Sigmoid colon (tissue), 7 donors: ENCODE measurements around the gene PHAF1. TPM values are rescaled to one million over a fixed set of nuclear protein-coding genes. Genes with fewer than 3 reads are reported as not detected.

Source experiments
- DNase-seq: peaks from one replicate; pipeline ENCODE4 v3.0.0-alpha.2; 2019
- H3K27ac ChIP-seq, 4 donors: fragments of 200-600 bp; sonication (generic); one replicate each; pipeline ENCODE4 v1.5.1; 2016 to 2019; ENCODE audit warnings: mild to moderate bottlenecking in 1 of 4
- H3K27me3 ChIP-seq, 3 donors: fragments of 200-600 bp; sonication (generic); one replicate each; pipeline ENCODE4 v1.5.1; 2019; ENCODE audit warnings: mild to moderate bottlenecking in 1 of 3
- H3K36me3 ChIP-seq, 4 donors: fragments of 200-600 bp; sonication (generic); one replicate each; pipeline ENCODE4 v1.5.1; 2016 to 2019
- H3K4me1 ChIP-seq, 4 donors: fragments of 200-600 bp; sonication (generic); one replicate each; pipeline ENCODE4 v1.5.1; 2017 to 2019
- H3K4me3 ChIP-seq, 4 donors: fragments of 200-600 bp; sonication (generic); one replicate each; pipeline ENCODE4 v1.5.1; 2017 to 2019; ENCODE audit warnings: mild to moderate bottlenecking in 2 of 4, moderate library complexity in 1 of 4
- H3K9me3 ChIP-seq, 4 donors: fragments of 200-600 bp in 3 of 4; sonication (generic) in 3 of 4; one replicate each; pipeline versions ENCODE4 v1.5.1 to v1.6.1; 2013 to 2019
- CTCF ChIP-seq, 4 experiments: fragments of 450-650 bp in 3 of 4; fragments of 200-600 bp in 1 of 4; IDR thresholded peaks; one replicate each; pipeline ENCODE4 v1.5.1; 2016 to 2019; ENCODE audit warnings: antibody characterized with exemption in 4 of 4, mild to moderate bottlenecking in 3 of 4, moderate library complexity in 2 of 4
- EP300 ChIP-seq, 4 donors: sonication (generic); formaldehyde crosslinking; IDR thresholded peaks; one replicate each; pipeline ENCODE4 v1.6.1; 2017; ENCODE audit warnings: antibody characterized with exemption in 4 of 4
- POLR2A ChIP-seq, 2 donors: fragments of 450-650 bp; IDR thresholded peaks; one replicate each; pipeline ENCODE4 v1.6.1; 2016; ENCODE audit warnings: antibody characterized with exemption in 2 of 2, mild to moderate bottlenecking in 2 of 2, moderate library complexity in 2 of 2
- POLR2AphosphoS5 ChIP-seq, 4 donors: sonication (generic); formaldehyde crosslinking; IDR thresholded peaks; one replicate each; pipeline ENCODE4 v1.6.1; 2017; ENCODE audit warnings: antibody characterized with exemption in 4 of 4
- whole genome bisulfite sequencing, 2 donors: extraction: QIAGEN DNeasy Blood & Tissue Kit; methylation state at CpG; one replicate each; pipeline ENCODE4 v1.1.7; 2013; 5-methylcytosine and 5-hydroxymethylcytosine counted together
- intact Hi-C: fragments of 100-400 bp; cut with DNase I; formaldehyde crosslinking; loops from one replicate; pipeline ENCODE4 v1.15.1; 2023
- polyA plus RNA-seq, 3 donors: library from polyadenylated mRNA; stranded (reverse); fragments of 200-250 nt; gene quantifications; one replicate each; pipeline ENCODE4 v1.2.3, GENCODE V29; 2013
- total RNA-seq, 4 donors: library from RNA; depleted of rRNA; stranded (reverse); fragments of >200 nt; gene quantifications; one replicate each; pipeline ENCODE4 v1.1.0, GENCODE V29; 2016
- donor health status: healthy with polysubstance abuse.
- donor health status: Bipolar disorder and iron deficiency.
- donor health status: healthy.

The PHAF1 gene
- total and polyA plus RNA-seq, 7 donors: 8.9 to 16.3 (median 11.4) TPM

GRCh38 chr16:67182288-67182687 is 72.5 kb downstream of the PHAF1 start:
- WGBS, 2 donors: 89 to 90% methylated on average over 2 of the region's 2 CpGs
- TF ChIP-seq CTCF (IDR thresholded peaks at IDR 0.05): no peak
- TF ChIP-seq POLR2A (IDR thresholded peaks at IDR 0.05): no peak
- no peak for TF ChIP-seq EP300 (IDR thresholded peaks at IDR 0.05)
- TF ChIP-seq POLR2AphosphoS5 (IDR thresholded peaks at IDR 0.05): no peak
- H3K4me1 ChIP-seq: peaks cover 0 to 54% (median 46%) of the 10 kb centered on the region in 4 donors
- intact Hi-C loops: no loop called here
- H3K4me3 ChIP-seq: no peak overlapping the region
- no peaks in the 10 kb centered on the region for H3K36me3 ChIP-seq
- H3K27ac ChIP-seq: peak overlapping the region in 2 of 4 donors; percentile 50 to 66
- H3K9me3 ChIP-seq: no peaks in the 10 kb centered on the region
- no peaks in the 10 kb centered on the region for H3K27me3 ChIP-seq
- DNase-seq: no peak

GRCh38 chr16:67183284-67183626 is 73.5 kb downstream of the PHAF1 start:
- WGBS, 2 donors: 4 to 6% methylated on average over 11 of the region's 11 CpGs
- peak overlapping the region; percentile 91 to 96 (median 94) for H3K27ac ChIP-seq
- TF ChIP-seq CTCF (IDR thresholded peaks at IDR 0.05) (no peak), EP300 (IDR thresholded peaks at IDR 0.05) (no peak), POLR2AphosphoS5 (IDR thresholded peaks at IDR 0.05) (no peak), POLR2A (IDR thresholded peaks at IDR 0.05) (no peak)
- H3K27me3 ChIP-seq: no peaks in the 10 kb centered on the region
- DNase-seq: no peak
- H3K9me3 ChIP-seq: no peaks in the 10 kb centered on the region
- H3K4me3 ChIP-seq: peak overlapping the region; percentile 68 to 79 (median 73)
- no peaks in the 10 kb centered on the region for H3K36me3 ChIP-seq
- H3K4me1 ChIP-seq: peaks cover 0 to 44% (median 38%) of the 10 kb centered on the region in 4 donors
- intact Hi-C loops: loop anchor here (1.0 kb wide), 1 partner anchor 62 kb away; no protein-coding TSS in a partner anchor

GRCh38 chr16:67183627-67184452 is 74.1 kb downstream of the PHAF1 start, which contains the start of gene MATCAP1:
Gene MATCAP1 (minus strand): TSS chr16:67183963. CDS start chr16:67180610, 3,353 bp downstream.
- WGBS, 2 donors: 0% methylated on average over 77 of the region's 77 CpGs
- no peaks in the 10 kb centered on the region for H3K27me3 ChIP-seq

GRCh38 chr16:67184453-67184994 is 74.8 kb downstream of the PHAF1 start:
- no peaks in the 10 kb centered on the region for H3K9me3 ChIP-seq
- TF ChIP-seq EP300 (IDR thresholded peaks at IDR 0.05): no peak
- H3K4me1 ChIP-seq: peaks cover 0 to 38% (median 31%) of the 10 kb centered on the region in 4 donors
- H3K36me3 ChIP-seq: no peaks in the 10 kb centered on the region
- no peak for DNase-seq
- intact Hi-C loops: no loop called here
- no peaks in the 10 kb centered on the region for H3K27me3 ChIP-seq
- 6 to 8% methylated on average over 59 of the region's 59 CpGs for WGBS, 2 donors
- H3K27ac ChIP-seq: peak overlapping the region; percentile 91 to 96 (median 94)
- H3K4me3 ChIP-seq: peak overlapping the region; percentile 68 to 79 (median 73)

More at GRCh38 chr16:67183627-67184452, 74.1 kb downstream of the PHAF1 start, which contains the start of gene MATCAP1:
- Histone ChIP-seq H3K4me1 (peaks cover 0 to 39% (median 32%) of the 10 kb centered on the region in 4 donors), H3K36me3 (no peaks in the 10 kb centered on the region), H3K4me3 (peak within 1 kb of the TSS; percentile 68 to 79 (median 73)), H3K27ac (peak within 1 kb of the TSS; percentile 91 to 96 (median 94)), H3K9me3 (no peaks in the 10 kb centered on the region)
- intact Hi-C loops: loop anchor here (1.0 kb wide), 1 partner anchor 61 kb away; no protein-coding TSS in a partner anchor
- DNase-seq: peak; percentile 98
- TF ChIP-seq EP300 (IDR thresholded peaks at IDR 0.05) (peak in 2 of 4 donors; percentile 41 to 55), POLR2AphosphoS5 (IDR thresholded peaks at IDR 0.05) (peak; percentile 45 to 83 (median 67)), CTCF (IDR thresholded peaks at IDR 0.05) (no peak), POLR2A (IDR thresholded peaks at IDR 0.05) (peak in 1 of 2 donors; percentile 41)
